Lung (tissue), 12 donors: ENCODE data around the gene CD72. TPM values are rescaled to one million over a fixed set of nuclear protein-coding genes. Genes with fewer than 3 reads are reported as not detected.
A peak's percentile ranks its signal among the peaks of the same experiment; 100 is the strongest.

Experiments used
- ATAC-seq: fragments of 200-7000 bp; cut with Tn5 transposase; one replicate; pipeline ENCODE4 v1.9.1; 2020; ENCODE audit warnings: moderate number of reproducible peaks; ENCODE audit not compliant: insufficient read depth, low FRiP score
- DNase-seq, 3 donors: peaks; one replicate each; pipeline ENCODE4 v3.0.0-alpha.2; 2013 to 2017
- H3K27ac ChIP-seq, 2 donors: one replicate each; pipeline ENCODE4 v1.5.1; 2013; ENCODE audit warnings: mild to moderate bottlenecking in 2 of 2, moderate library complexity in 2 of 2, control low read depth in 1 of 2, inconsistent platforms in 1 of 2, low read depth in 1 of 2, low read length in 1 of 2
- H3K27me3 ChIP-seq, 3 donors: one replicate each; pipeline ENCODE4 v1.5.1; 2013; ENCODE audit warnings: low read length in 2 of 3; ENCODE audit not compliant: control insufficient read depth in 3 of 3, insufficient read depth in 3 of 3
- H3K36me3 ChIP-seq, 4 donors: one replicate each; pipeline ENCODE4 v1.5.1; 2013; ENCODE audit warnings: low read length in 4 of 4, mild to moderate bottlenecking in 1 of 4, moderate library complexity in 1 of 4; ENCODE audit not compliant: control insufficient read depth in 4 of 4, insufficient read depth in 4 of 4
- H3K4me1 ChIP-seq, 5 donors: one replicate each; pipeline ENCODE4 v1.5.1; 2013; ENCODE audit warnings: low read length in 5 of 5, mild to moderate bottlenecking in 2 of 5, moderate library complexity in 1 of 5; ENCODE audit not compliant: control insufficient read depth in 5 of 5, insufficient read depth in 5 of 5
- H3K4me3 ChIP-seq: one replicate; pipeline ENCODE4 v1.5.1; 2013; ENCODE audit warnings: mild to moderate bottlenecking, control low read depth, moderate library complexity
- H3K9ac ChIP-seq, 2 donors: one replicate each; pipeline ENCODE4 v1.5.1; 2013; ENCODE audit warnings: low read length in 2 of 2, control low read depth in 1 of 2; ENCODE audit not compliant: insufficient read depth in 1 of 2
- H3K9me3 ChIP-seq, 4 donors: one replicate each; pipeline ENCODE4 v1.5.1; 2013; ENCODE audit warnings: low read length in 3 of 4, mild to moderate bottlenecking in 1 of 4, moderate library complexity in 1 of 4; ENCODE audit not compliant: control insufficient read depth in 4 of 4, insufficient read depth in 3 of 4
- CTCF ChIP-seq: IDR thresholded peaks from 2 replicates; pipeline ENCODE4 v1.5.1; 2012; ENCODE audit warnings: mild to moderate bottlenecking; ENCODE audit errors: control extremely low read depth, extremely low read depth
- WGBS, 2 donors: extraction: QIAGEN DNeasy Blood & Tissue Kit; methylation state at CpG; one replicate each; pipeline ENCODE4 v1.1.7; 2013; 5-methylcytosine and 5-hydroxymethylcytosine counted together
- polyA plus RNA-seq, 2 donors: library from polyadenylated mRNA; stranded (reverse); fragments of 200-250 nt; gene quantifications; one replicate each; pipeline ENCODE4 v1.2.1, GENCODE V29; 2013
- total RNA-seq, 2 donors: library from RNA; depleted of rRNA in 1 of 2; stranded (reverse); fragments of >200 nt in 1 of 2; gene quantifications; one replicate each; pipeline ENCODE4 v1.2.1, GENCODE V29; 2014 to 2021
- donor health status: control.
- donor health status: control.
- donor health status: Bipolar disorder and iron deficiency.
- donor health status: healthy.
- donor health status: DM: yes; HTN: yes; CAD: no.

The CD72 gene
- total and polyA plus RNA-seq, 4 donors = 3.1 to 10.6 (median 5.9) TPM

DNA sequence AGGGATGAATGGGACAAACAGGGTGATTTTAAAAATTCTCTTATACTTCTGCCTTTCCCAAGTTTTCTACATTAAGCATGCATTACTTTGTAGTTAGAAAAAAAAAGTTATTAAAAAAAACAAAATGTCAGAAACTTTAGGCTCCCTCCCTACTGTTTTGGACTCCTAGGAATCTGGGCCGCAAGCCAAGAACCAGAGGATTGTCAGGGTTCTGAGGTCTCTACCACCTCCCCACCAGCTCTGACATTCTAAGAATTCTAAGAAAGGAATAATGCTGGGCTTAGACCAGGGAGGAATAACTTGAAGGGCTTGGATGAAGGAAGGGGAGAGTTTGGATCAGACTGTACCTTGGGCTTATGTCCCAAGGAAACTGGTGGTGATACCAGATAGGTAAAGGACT is 47.8 kb upstream of the CD72 start:
- no peak for TF ChIP-seq CTCF
- 77 to 81% methylated on average over 1 of the region's 1 CpG for WGBS, 2 donors
- no peak for ATAC-seq

GRCh38 chr9:35665471-35665818 is 47.2 kb upstream of the CD72 start:
- no peak for TF ChIP-seq CTCF

More for the DNA sequence above, 47.8 kb upstream of the CD72 start:
- Histone ChIP-seq H3K27me3 (no peaks in the 10 kb centered on the region), H3K9me3 (peaks cover 0 to 1% (median 0%) of the 10 kb centered on the region in 4 donors), H3K4me3 (no peak overlapping the region), H3K27ac (no peak overlapping the region), H3K36me3 (peaks cover 0 to 5% (median 4%) of the 10 kb centered on the region in 4 donors), H3K4me1 (peaks cover 0 to 20% (median 0%) of the 10 kb centered on the region in 5 donors), H3K9ac (no peak overlapping the region)
- DNase-seq = peak in 2 of 3 donors; percentile 46 to 63

DNA sequence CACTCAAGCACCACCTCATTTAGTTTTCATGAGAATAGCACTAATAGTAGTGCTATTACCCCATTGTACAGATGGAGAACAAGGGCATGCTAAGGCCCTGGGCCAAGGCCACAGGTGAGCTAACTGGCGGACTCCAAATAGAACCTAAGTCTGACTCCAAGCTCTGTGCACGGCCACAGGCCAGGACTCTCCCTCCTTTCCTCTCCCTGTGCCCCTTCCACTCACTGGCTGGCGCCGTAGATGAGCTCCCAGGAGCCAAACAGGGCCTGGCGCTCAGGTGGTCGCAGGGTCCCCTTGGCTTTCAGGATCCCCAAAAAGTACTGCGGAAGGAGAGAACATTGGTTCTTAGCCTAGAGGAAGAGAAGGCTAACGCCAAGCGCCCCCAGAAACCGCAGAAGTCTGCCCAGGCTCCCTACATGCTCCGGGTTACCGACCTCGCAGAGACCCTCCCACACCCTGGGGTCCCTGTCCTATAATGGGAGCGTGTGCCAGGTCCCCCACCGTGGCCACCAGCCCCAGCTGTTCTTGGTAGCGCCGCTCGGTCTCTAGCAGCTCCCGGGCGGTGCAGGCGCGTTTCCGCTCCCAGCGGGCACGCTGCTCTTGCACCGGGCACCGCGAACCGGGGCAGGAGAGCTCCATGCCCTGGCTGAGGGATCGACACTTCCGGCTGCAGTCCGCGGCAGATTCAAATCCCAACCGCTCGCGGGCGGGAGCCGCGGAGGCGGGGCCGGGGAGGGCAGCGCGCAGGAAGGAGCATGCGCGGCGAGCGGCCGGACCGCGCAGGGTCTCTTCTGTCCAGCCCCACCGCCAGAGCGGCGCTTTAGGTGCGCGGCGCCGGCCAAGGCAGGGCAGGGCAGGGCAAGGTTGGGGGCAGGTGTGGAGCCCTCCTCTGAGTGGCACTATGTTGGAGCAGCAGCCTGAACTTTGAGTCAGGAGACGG is 46.6 kb upstream of the CD72 start, which contains the start of gene ARHGEF39:
Gene ARHGEF39 (minus strand): TSS at position 665 of the 940 bp plus-strand sequence. CDS start 26 bp downstream, at position 639.
- WGBS, 2 donors = 6 to 8% methylated on average over 57 to 58 of the region's 58 CpGs
- ATAC-seq = peak; percentile 90
- Histone ChIP-seq H3K4me1 (peaks cover 0 to 20% (median 2%) of the 10 kb centered on the region in 5 donors), H3K27ac (peak within 1 kb of the TSS in 1 of 2 donors; percentile 34), H3K27me3 (no peaks in the 10 kb centered on the region), H3K4me3 (peak within 1 kb of the TSS; percentile 39), H3K9me3 (peaks cover 0 to 1% (median 0%) of the 10 kb centered on the region in 4 donors), H3K9ac (peak within 1 kb of the TSS in 1 of 2 donors; percentile 79), H3K36me3 (peaks cover 0 to 16% (median 14%) of the 10 kb centered on the region in 4 donors)
- TF ChIP-seq CTCF = no peak
- peak; percentile 86 to 91 (median 88) for DNase-seq

More at GRCh38 chr9:35665471-35665818, 47.2 kb upstream of the CD72 start:
- ATAC-seq (no peak), DNase-seq (no peak)
- Histone ChIP-seq H3K36me3 (peaks cover 0 to 10% (median 10%) of the 10 kb centered on the region in 4 donors), H3K27ac (peak overlapping the region in 1 of 2 donors; percentile 34), H3K9me3 (peaks cover 0 to 1% (median 0%) of the 10 kb centered on the region in 4 donors), H3K9ac (peak overlapping the region in 1 of 2 donors; percentile 79), H3K4me3 (peak overlapping the region; percentile 39), H3K27me3 (no peaks in the 10 kb centered on the region), H3K4me1 (peaks cover 0 to 20% (median 2%) of the 10 kb centered on the region in 5 donors)
- WGBS, 2 donors = 26 to 27% methylated on average over 5 of the region's 5 CpGs
